ENCODE data around the gene DGKB.
"Not testable (repeated sequence)": the region's sequence is repeated elsewhere in the genome, so short reads cannot be mapped to it uniquely, and the experiment has no call there.

GRCh38 chr7:14458846-14459245, 443.7 kb downstream of the DGKB start:
- not testable (repeated sequence) for TF ChIP-seq CTCF (conservative IDR thresholded peaks at IDR 0.05; ENCODE audit: low read depth, low read length); EZH2 (IDR thresholded peaks at IDR 0.05; ENCODE audit: borderline replicate concordance, low read depth, low read length, poor library complexity, severe bottlenecking)
